GM23338 (cell line): ENCODE results near the gene MUC5AC. TPM values are rescaled to one million over a fixed set of nuclear protein-coding genes. Genes with fewer than 3 reads are reported as not detected.

Experiments used
- ATAC-seq: fragments of 200-7000 bp; cut with Tn5 transposase; 3 replicates; pipeline ENCODE4 v1.9.1; 2020
- DNase-seq: peaks from one replicate; pipeline ENCODE4 v3.0.0-alpha.2; 2015; ENCODE audit warnings: low spot score
- H2AFZ ChIP-seq: fragments of 200-600 bp; sonication (generic); 2 replicates; pipeline ENCODE4 v1.8.0; 2016; ENCODE audit warnings: antibody characterized with exemption, mild to moderate bottlenecking, moderate library complexity
- H3F3A ChIP-seq: fragments of 200-600 bp; sonication (generic); replicated peaks from 2 replicates; pipeline ENCODE4 v1.8.0; 2017; ENCODE audit warnings: antibody characterized with exemption, mixed run types, low read depth
- H3K27ac ChIP-seq: fragments of 200-600 bp; sonication (generic); 2 replicates; pipeline ENCODE4 v1.6.1; 2016; ENCODE audit warnings: low read depth
- H3K27me3 ChIP-seq: fragments of 200-600 bp; sonication (generic); 2 replicates; pipeline ENCODE4 v1.8.0; 2016; ENCODE audit warnings: mild to moderate bottlenecking, mixed run types, moderate library complexity; ENCODE audit not compliant: insufficient read depth
- H3K36me3 ChIP-seq: fragments of 200-600 bp; sonication (generic); 2 replicates; pipeline ENCODE4 v1.8.0; 2016; ENCODE audit warnings: mild to moderate bottlenecking; ENCODE audit not compliant: insufficient read depth
- H3K4me1 ChIP-seq: fragments of 200-600 bp; sonication (generic); 2 replicates; pipeline ENCODE4 v1.8.0; 2016; ENCODE audit warnings: mild to moderate bottlenecking, moderate library complexity; ENCODE audit not compliant: insufficient read depth
- H3K4me2 ChIP-seq: fragments of 200-600 bp; sonication (generic); 2 replicates; pipeline ENCODE4 v1.7.1; 2017; ENCODE audit warnings: mixed run types
- H3K4me3 ChIP-seq: fragments of 200-600 bp; sonication (generic); 2 replicates; pipeline ENCODE4 v1.6.1; 2016; ENCODE audit warnings: mixed run types
- H3K79me2 ChIP-seq: fragments of 200-600 bp; sonication (generic); replicated peaks from 2 replicates; pipeline ENCODE4 v1.8.0; 2017; ENCODE audit warnings: mild to moderate bottlenecking; ENCODE audit not compliant: insufficient read depth
- H3K9me2 ChIP-seq: fragments of 200-600 bp; sonication (generic); 2 replicates; pipeline ENCODE4 v1.8.0; 2017; ENCODE audit not compliant: insufficient read depth
- H4K20me1 ChIP-seq: fragments of 200-600 bp; sonication (generic); replicated peaks from 2 replicates; pipeline ENCODE4 v1.8.0; 2017; ENCODE audit warnings: mild to moderate bottlenecking; ENCODE audit not compliant: insufficient read depth
- H3K27ac Mint-ChIP-seq: 2 replicates; pipeline ENCODE4 v1.8.0; 2020; ENCODE audit warnings: inconsistent platforms, mild to moderate bottlenecking, moderate library complexity, mixed read lengths
- H3K27me3 Mint-ChIP-seq: 3 replicates; pipeline ENCODE4 v1.8.0; 2022; ENCODE audit warnings: low read depth, mild to moderate bottlenecking, moderate library complexity, mixed read lengths, inconsistent platforms; ENCODE audit not compliant: insufficient read depth, poor library complexity
- H3K36me3 Mint-ChIP-seq: 3 replicates; pipeline ENCODE4 v1.8.0; 2021; ENCODE audit warnings: low read depth, mild to moderate bottlenecking, inconsistent platforms, moderate library complexity, mixed read lengths
- H3K4me1 Mint-ChIP-seq: 3 replicates; pipeline ENCODE4 v1.8.0; 2020; ENCODE audit warnings: mild to moderate bottlenecking, inconsistent platforms, mixed read lengths
- H3K4me3 Mint-ChIP-seq: 3 replicates; pipeline ENCODE4 v1.8.0; 2021; ENCODE audit warnings: moderate library complexity, mild to moderate bottlenecking, inconsistent platforms, mixed read lengths
- H3K9me3 Mint-ChIP-seq: 3 replicates; pipeline ENCODE4 v1.8.0; 2020; ENCODE audit warnings: moderate library complexity, mild to moderate bottlenecking, inconsistent platforms, mixed read lengths
- CREB1 ChIP-seq: fragments of 250-450 bp; sonication (Bioruptor Pico); IDR thresholded peaks from 2 replicates; pipeline ENCODE4 v1.5.0; 2020; ENCODE audit warnings: low read depth, mild to moderate bottlenecking, moderate library complexity
- NANOG ChIP-seq: IDR thresholded peaks from 2 replicates; pipeline ENCODE4 v1.6.1; 2016; ENCODE audit warnings: antibody characterized with exemption, borderline replicate concordance
- POLR2AphosphoS5 ChIP-seq: IDR thresholded peaks from 2 replicates; pipeline ENCODE4 v1.6.1; 2016; ENCODE audit warnings: antibody characterized with exemption, low read depth
- STAT1 ChIP-seq: IDR thresholded peaks from one replicate; pipeline ENCODE4 v1.6.1; 2016; ENCODE audit warnings: antibody characterized with exemption; ENCODE audit not compliant: unreplicated experiment
- ZNF331 ChIP-seq: fragments of 250-450 bp; sonication (Bioruptor Pico); IDR thresholded peaks from 2 replicates; pipeline ENCODE4 v1.5.0; 2020; ENCODE audit warnings: low read depth, mild to moderate bottlenecking, moderate library complexity
- ZNF462 ChIP-seq: fragments of 250-450 bp; sonication (Bioruptor Pico); IDR thresholded peaks from 2 replicates; pipeline ENCODE4 v1.5.0; 2020; ENCODE audit warnings: mild to moderate bottlenecking, moderate library complexity
- polyA plus RNA-seq: library from polyadenylated mRNA; unstranded; fragments of >200 nt; fragmentation: Nextera tagmentation; extraction: Ambion mirVana; gene quantifications from 2 replicates; pipeline ENCODE4 v1.2.1, GENCODE V29; 2016
- total RNA-seq: library from RNA; depleted of rRNA; stranded (reverse); fragments of >200 nt; shearing (Covaris generic); gene quantifications from 2 replicates; pipeline ENCODE4 v1.2.3, GENCODE V29; 2014
- TF ChIP-seq, protein P1 (sequence below): IDR thresholded peaks from 2 replicates; pipeline ENCODE4 v1.6.1; 2016; ENCODE audit warnings: antibody characterized with exemption
- TF ChIP-seq, protein P2 (sequence below): IDR thresholded peaks from one replicate; pipeline ENCODE4 v1.6.1; 2018; ENCODE audit warnings: antibody characterized with exemption; ENCODE audit not compliant: unreplicated experiment

MUC5AC gene
- total and polyA plus RNA-seq, 2 experiments from 2014 or later = not detected

DNA sequence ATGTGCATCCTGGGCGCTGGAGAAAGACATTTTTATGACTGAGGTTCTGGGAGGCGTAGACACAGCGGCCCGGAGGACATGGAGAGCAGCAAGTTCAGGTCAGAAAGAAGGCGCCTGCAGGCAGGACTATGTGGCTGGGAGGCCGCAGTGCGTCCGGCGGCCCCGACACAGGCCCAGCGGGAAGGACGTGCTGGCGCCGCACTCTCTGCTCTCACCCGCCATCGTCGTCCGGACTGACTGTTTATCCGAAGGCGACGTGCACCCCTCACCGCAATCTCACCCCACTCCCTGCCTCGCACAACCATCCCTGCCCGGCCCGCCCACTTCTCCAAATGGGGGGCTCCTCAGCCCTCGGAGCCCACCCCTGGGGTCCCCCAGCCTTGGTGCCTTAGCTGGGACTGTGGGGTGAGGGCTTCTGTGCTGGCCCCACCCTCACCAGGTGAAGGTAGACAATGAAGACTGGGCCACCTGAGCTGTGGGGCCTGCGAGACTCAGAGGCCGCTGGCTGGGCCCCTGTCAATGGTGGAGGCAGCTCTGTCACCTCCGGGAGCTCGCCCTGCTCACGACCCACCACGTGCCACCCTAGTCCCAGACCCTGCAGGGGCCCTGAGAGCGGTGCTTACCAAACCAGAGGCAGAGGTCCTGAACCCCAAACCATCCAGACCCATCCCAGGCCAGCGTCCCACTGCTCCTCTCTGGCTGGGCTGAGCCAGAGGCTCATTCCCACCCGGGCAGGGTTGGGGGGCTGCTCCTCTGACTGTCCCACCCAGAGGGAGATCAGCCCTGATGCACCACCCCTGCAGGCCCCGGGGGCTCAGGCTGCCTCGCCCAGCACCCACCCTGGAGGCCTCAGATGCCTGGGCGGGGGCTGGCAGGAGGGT is 48.9 kb downstream of the MUC5AC start (continued):
- TF ChIP-seq ZNF462 (no peak), CREB1 (CRISPR knock-in tag) (no peak), ZNF331 (no peak), STAT1 (no peak)
- TF ChIP-seq, protein P1, sequence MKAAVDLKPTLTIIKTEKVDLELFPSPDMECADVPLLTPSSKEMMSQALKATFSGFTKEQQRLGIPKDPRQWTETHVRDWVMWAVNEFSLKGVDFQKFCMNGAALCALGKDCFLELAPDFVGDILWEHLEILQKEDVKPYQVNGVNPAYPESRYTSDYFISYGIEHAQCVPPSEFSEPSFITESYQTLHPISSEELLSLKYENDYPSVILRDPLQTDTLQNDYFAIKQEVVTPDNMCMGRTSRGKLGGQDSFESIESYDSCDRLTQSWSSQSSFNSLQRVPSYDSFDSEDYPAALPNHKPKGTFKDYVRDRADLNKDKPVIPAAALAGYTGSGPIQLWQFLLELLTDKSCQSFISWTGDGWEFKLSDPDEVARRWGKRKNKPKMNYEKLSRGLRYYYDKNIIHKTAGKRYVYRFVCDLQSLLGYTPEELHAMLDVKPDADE = no peak

DNA sequence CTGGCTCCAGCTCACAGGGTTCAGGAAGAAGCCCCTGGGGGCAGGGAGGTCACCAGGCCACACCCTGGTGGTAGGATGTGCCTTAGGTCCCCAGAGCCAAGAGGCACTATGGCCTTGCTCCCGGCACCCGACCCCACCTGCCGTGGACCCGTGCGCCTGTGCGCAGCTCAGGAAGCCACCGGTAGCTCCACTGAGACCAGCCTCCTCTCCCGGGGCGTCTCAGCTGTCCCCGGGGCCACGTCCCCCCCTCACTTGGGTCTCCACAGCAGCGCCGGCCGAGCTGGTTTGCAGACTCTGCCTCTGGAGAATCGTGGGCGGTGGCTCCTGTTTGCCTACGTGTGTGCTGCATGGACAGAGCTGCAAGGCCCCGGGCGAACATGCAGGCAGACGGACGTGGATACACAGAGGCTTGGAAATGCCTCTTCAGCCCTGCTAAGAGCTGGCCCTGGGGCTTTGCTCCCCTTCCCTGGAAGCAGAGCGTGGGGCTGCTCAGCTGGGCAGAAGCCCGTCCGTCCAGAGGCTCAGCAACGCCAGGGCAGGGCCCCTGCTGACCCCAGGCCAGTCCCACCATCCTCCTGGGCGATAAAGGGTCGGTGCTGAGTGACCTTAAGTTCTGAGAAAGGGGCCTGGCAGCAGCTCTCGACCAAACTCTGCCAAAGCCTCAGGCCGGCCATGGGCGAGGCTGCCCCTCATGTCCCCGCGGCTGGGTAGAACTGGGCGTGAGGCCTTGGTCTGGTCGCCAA is 49.8 kb downstream of the MUC5AC start:
- H3K27ac Mint-ChIP-seq = no peak overlapping the region
- no peak for DNase-seq
- peaks cover 10% of the 10 kb centered on the region for H3K27me3 Mint-ChIP-seq
- no peaks in the 10 kb centered on the region for H3K9me2 ChIP-seq
- H3F3A ChIP-seq = no peaks in the 10 kb centered on the region
- no peak overlapping the region for H3K4me3 Mint-ChIP-seq
- H3K4me3 ChIP-seq = no peak overlapping the region
- ATAC-seq = no peak
- H3K4me1 Mint-ChIP-seq = no peaks in the 10 kb centered on the region; the same call in 2 of the 3 replicates
- TF ChIP-seq, protein P2, sequence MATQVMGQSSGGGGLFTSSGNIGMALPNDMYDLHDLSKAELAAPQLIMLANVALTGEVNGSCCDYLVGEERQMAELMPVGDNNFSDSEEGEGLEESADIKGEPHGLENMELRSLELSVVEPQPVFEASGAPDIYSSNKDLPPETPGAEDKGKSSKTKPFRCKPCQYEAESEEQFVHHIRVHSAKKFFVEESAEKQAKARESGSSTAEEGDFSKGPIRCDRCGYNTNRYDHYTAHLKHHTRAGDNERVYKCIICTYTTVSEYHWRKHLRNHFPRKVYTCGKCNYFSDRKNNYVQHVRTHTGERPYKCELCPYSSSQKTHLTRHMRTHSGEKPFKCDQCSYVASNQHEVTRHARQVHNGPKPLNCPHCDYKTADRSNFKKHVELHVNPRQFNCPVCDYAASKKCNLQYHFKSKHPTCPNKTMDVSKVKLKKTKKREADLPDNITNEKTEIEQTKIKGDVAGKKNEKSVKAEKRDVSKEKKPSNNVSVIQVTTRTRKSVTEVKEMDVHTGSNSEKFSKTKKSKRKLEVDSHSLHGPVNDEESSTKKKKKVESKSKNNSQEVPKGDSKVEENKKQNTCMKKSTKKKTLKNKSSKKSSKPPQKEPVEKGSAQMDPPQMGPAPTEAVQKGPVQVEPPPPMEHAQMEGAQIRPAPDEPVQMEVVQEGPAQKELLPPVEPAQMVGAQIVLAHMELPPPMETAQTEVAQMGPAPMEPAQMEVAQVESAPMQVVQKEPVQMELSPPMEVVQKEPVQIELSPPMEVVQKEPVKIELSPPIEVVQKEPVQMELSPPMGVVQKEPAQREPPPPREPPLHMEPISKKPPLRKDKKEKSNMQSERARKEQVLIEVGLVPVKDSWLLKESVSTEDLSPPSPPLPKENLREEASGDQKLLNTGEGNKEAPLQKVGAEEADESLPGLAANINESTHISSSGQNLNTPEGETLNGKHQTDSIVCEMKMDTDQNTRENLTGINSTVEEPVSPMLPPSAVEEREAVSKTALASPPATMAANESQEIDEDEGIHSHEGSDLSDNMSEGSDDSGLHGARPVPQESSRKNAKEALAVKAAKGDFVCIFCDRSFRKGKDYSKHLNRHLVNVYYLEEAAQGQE = no peak
- TF ChIP-seq NANOG (no peak), ZNF331 (no peak), CREB1 (CRISPR knock-in tag) (no peak), POLR2AphosphoS5 (no peak)
- no peak overlapping the region for H3K27ac ChIP-seq
- no peak overlapping the region for H2AFZ ChIP-seq
- no peaks in the 10 kb centered on the region for H3K79me2 ChIP-seq
- no peaks in the 10 kb centered on the region for H4K20me1 ChIP-seq
- H3K36me3 Mint-ChIP-seq = peaks cover 7% of the 10 kb centered on the region; the same call in 1 of the 3 replicates
- H3K9me3 Mint-ChIP-seq = peaks cover 32% of the 10 kb centered on the region
- H3K27me3 ChIP-seq = no peaks in the 10 kb centered on the region
- no peaks in the 10 kb centered on the region for H3K36me3 ChIP-seq
- H3K4me1 ChIP-seq = no peaks in the 10 kb centered on the region
- H3K4me2 ChIP-seq = no peak overlapping the region
